ENCODE results near the gene OXLD1.

GRCh38 chr17:81690066-81690465 is 23.7 kb upstream of the OXLD1 start:
- TF ChIP-seq CTCF (IDR thresholded peaks at IDR 0.05) (no peak), POLR2A (IDR thresholded peaks at IDR 0.05) (no peak)
